OCI-LY1 (cell line): ENCODE measurements around the gene PTGDR.

ENCODE experiments used
- H2AFZ ChIP-seq: fragments of 200-600 bp; sonication (generic), shearing (Covaris generic); 2 replicates; pipeline ENCODE4 v1.6.0; 2014; ENCODE audit warnings: antibody characterized with exemption, mild to moderate bottlenecking, low read length
- H3F3A ChIP-seq: fragments of 200-600 bp; sonication (generic), shearing (Covaris generic); 2 replicates; pipeline ENCODE4 v1.6.0; 2014; ENCODE audit warnings: mild to moderate bottlenecking, antibody characterized with exemption, low read length, moderate library complexity; ENCODE audit not compliant: insufficient read depth
- H3K27ac ChIP-seq: fragments of 200-600 bp; sonication (generic); 2 replicates; pipeline ENCODE4 v1.5.1; 2014; ENCODE audit warnings: low read length, mixed run types, mild to moderate bottlenecking, low read depth; ENCODE audit not compliant: poor library complexity, severe bottlenecking
- H3K27me3 ChIP-seq: fragments of 200-600 bp; sonication (generic); 2 replicates; pipeline ENCODE4 v1.6.0; 2014; ENCODE audit warnings: antibody characterized with exemption, mild to moderate bottlenecking, low read length, moderate library complexity; ENCODE audit not compliant: insufficient read depth
- H3K36me3 ChIP-seq: fragments of 200-600 bp; sonication (generic); 2 replicates; pipeline ENCODE4 v1.6.1; 2014; ENCODE audit warnings: mild to moderate bottlenecking, antibody characterized with exemption, low read length, moderate library complexity, mixed read lengths; ENCODE audit not compliant: insufficient read depth
- H3K4me1 ChIP-seq: fragments of 200-600 bp; sonication (generic); 2 replicates; pipeline ENCODE4 v1.5.1; 2014; ENCODE audit warnings: mild to moderate bottlenecking, low read length, moderate library complexity; ENCODE audit not compliant: insufficient read depth, severe bottlenecking
- H3K4me2 ChIP-seq: fragments of 200-600 bp; sonication (generic), shearing (Covaris generic); 2 replicates; pipeline ENCODE4 v1.6.1; 2014; ENCODE audit warnings: low read length
- H3K4me3 ChIP-seq: fragments of 200-600 bp; sonication (generic); 2 replicates; pipeline ENCODE4 v1.5.1; 2014; ENCODE audit warnings: low read length, low read depth, mild to moderate bottlenecking, mixed read lengths; ENCODE audit not compliant: poor library complexity, severe bottlenecking
- H3K79me2 ChIP-seq: fragments of 200-600 bp; shearing (Covaris generic); 2 replicates; pipeline ENCODE4 v1.6.1; 2016; ENCODE audit warnings: mixed run types, low read length, mixed read lengths; ENCODE audit not compliant: insufficient read depth
- H3K9ac ChIP-seq: fragments of 200-600 bp; sonication (generic), shearing (Covaris generic); 2 replicates; pipeline ENCODE4 v1.6.1; 2014; ENCODE audit warnings: mild to moderate bottlenecking, low read length, mixed read lengths
- H3K9me2 ChIP-seq: fragments of 200-600 bp; sonication (generic), shearing (Covaris generic); 2 replicates; pipeline ENCODE4 v1.6.1; 2014; ENCODE audit warnings: low read depth, mild to moderate bottlenecking, low read length, mixed read lengths
- H3K9me3 ChIP-seq: fragments of 200-600 bp; shearing (Covaris generic); 2 replicates; pipeline ENCODE4 v1.6.1; 2014; ENCODE audit warnings: low read length, mixed read lengths
- H4K20me1 ChIP-seq: fragments of 200-600 bp; sonication (generic), shearing (Covaris generic); 2 replicates; pipeline ENCODE4 v1.6.0; 2016; ENCODE audit warnings: mild to moderate bottlenecking, low read length; ENCODE audit not compliant: insufficient read depth
- CTCF ChIP-seq: fragments of 200-600 bp; sonication (generic), shearing (Covaris generic); IDR thresholded peaks from 2 replicates; pipeline ENCODE4 v1.5.1; 2017; ENCODE audit warnings: mild to moderate bottlenecking, antibody characterized with exemption, low read length, moderate library complexity, mixed read lengths
- EZH2 ChIP-seq: fragments of 200-600 bp; sonication (generic), shearing (Covaris generic); IDR thresholded peaks from 2 replicates; pipeline ENCODE4 v1.8.0; 2017; ENCODE audit warnings: borderline replicate concordance, mixed run types, mild to moderate bottlenecking, antibody characterized with exemption, low read length, moderate library complexity, mixed read lengths

PTGDR gene

GRCh38 chr14:52310541-52310940 is 43.0 kb downstream of the PTGDR start:
- Histone ChIP-seq H3K27ac (no peak overlapping the region), H3K36me3 (no peaks in the 10 kb centered on the region), H4K20me1 (no peaks in the 10 kb centered on the region), H3K9me2 (no peaks in the 10 kb centered on the region), H3K9ac (no peak overlapping the region), H3F3A (no peaks in the 10 kb centered on the region), H3K27me3 (no peaks in the 10 kb centered on the region), H3K4me2 (no peak overlapping the region), H2AFZ (no peak overlapping the region), H3K4me1 (no peaks in the 10 kb centered on the region), H3K79me2 (no peaks in the 10 kb centered on the region), H3K4me3 (no peak overlapping the region), H3K9me3 (no peaks in the 10 kb centered on the region)
- no peak for TF ChIP-seq EZH2
- no peak for TF ChIP-seq CTCF

GRCh38 chr14:52312931-52313355 is 45.4 kb downstream of the PTGDR start:
- H3K27me3 ChIP-seq, result no peaks in the 10 kb centered on the region
- no peak overlapping the region for H3K9ac ChIP-seq

GRCh38 chr14:52313462-52313861 is 46.0 kb downstream of the PTGDR start:
- Histone ChIP-seq H3K9me2 (no peaks in the 10 kb centered on the region), H3K4me2 (no peak overlapping the region), H3K9ac (no peak overlapping the region), H3F3A (no peaks in the 10 kb centered on the region), H3K4me3 (no peak overlapping the region), H2AFZ (no peak overlapping the region), H3K27me3 (no peaks in the 10 kb centered on the region), H3K9me3 (no peaks in the 10 kb centered on the region), H3K79me2 (no peaks in the 10 kb centered on the region), H4K20me1 (no peaks in the 10 kb centered on the region), H3K36me3 (no peaks in the 10 kb centered on the region), H3K27ac (no peak overlapping the region), H3K4me1 (no peaks in the 10 kb centered on the region)
- no peak for TF ChIP-seq EZH2
- TF ChIP-seq CTCF, result no peak

More at GRCh38 chr14:52312931-52313355, 45.4 kb downstream of the PTGDR start:
- H3K4me3 ChIP-seq, result no peak overlapping the region
- no peaks in the 10 kb centered on the region for H3K9me3 ChIP-seq
- H4K20me1 ChIP-seq, result no peaks in the 10 kb centered on the region
- no peak overlapping the region for H3K4me2 ChIP-seq
- H3F3A ChIP-seq, result no peaks in the 10 kb centered on the region
- H3K27ac ChIP-seq, result no peak overlapping the region
- H3K36me3 ChIP-seq, result no peaks in the 10 kb centered on the region
- TF ChIP-seq CTCF (no peak), EZH2 (no peak)
- H2AFZ ChIP-seq, result no peak overlapping the region
- no peaks in the 10 kb centered on the region for H3K79me2 ChIP-seq
- H3K4me1 ChIP-seq, result no peaks in the 10 kb centered on the region
- H3K9me2 ChIP-seq, result no peaks in the 10 kb centered on the region
